Measurements from ENCODE around the gene LILRA6. TPM values are rescaled to one million over a fixed set of nuclear protein-coding genes. Genes with fewer than 3 reads are reported as not detected.
"Not testable (repeated sequence)": the region's sequence is repeated elsewhere in the genome, so short reads cannot be mapped to it uniquely, and the experiment has no call there.

LILRA6 gene
- polyA plus RNA-seq, 3 donors, result 65.7 to 150 (median 143) TPM

- Mint-ChIP-seq H3K9me3 (no peaks in the 10 kb centered on the region), H3K36me3 (peaks cover 50 to 53% of the 10 kb centered on the region in 2 donors), H3K4me3 (peak overlapping the region in 1 of 2 donors; percentile 4), H3K4me1 (peaks cover 61% of the 10 kb centered on the region), H3K27me3 (ENCODE audit: low read depth in 3 of 3) (peaks cover 0 to 3% (median 0%) of the 10 kb centered on the region in 3 donors), H3K27ac (peak overlapping the region; percentile 7 to 82 (median 63))
- Histone ChIP-seq H3K9me3 (replicated peaks in 1 of 2; ENCODE audit: control insufficient read depth in 1 of 2, insufficient read depth in 1 of 2, low read length in 2 of 2) (no peaks in the 10 kb centered on the region), H3K9ac (ENCODE audit: insufficient read depth, low read length, poor library complexity, severe bottlenecking) (no peak overlapping the region), H3K4me1 (ENCODE audit: control insufficient read depth in 1 of 2, insufficient read depth in 2 of 2, low read length in 2 of 2) (peaks cover 38 to 63% of the 10 kb centered on the region in 2 donors), H3K27ac (ENCODE audit: low read depth in 1 of 2, low read length in 2 of 2) (peak overlapping the region; percentile 29 to 36), H3K27me3 (ENCODE audit: control insufficient read depth in 2 of 2, insufficient read depth in 2 of 2, low read length in 2 of 2) (no peaks in the 10 kb centered on the region), H3K4me2 (replicated peaks; ENCODE audit: extremely low read depth, low read length, poor library complexity, severe bottlenecking) (peak overlapping the region; percentile 3), H3K4me3 (replicated peaks in 1 of 3; ENCODE audit: low read depth in 2 of 3, low read length in 3 of 3) (no peak overlapping the region), H4K20me1 (ENCODE audit: insufficient read depth, low read length) (peaks cover 26% of the 10 kb centered on the region), H2AFZ (ENCODE audit: insufficient read depth, low read depth, low read length, poor library complexity, severe bottlenecking) (no peak overlapping the region), H3K79me2 (ENCODE audit: insufficient read depth, low read length) (peaks cover 34% of the 10 kb centered on the region), H3K36me3 (replicated peaks in 1 of 2; ENCODE audit: control insufficient read depth in 1 of 2, insufficient read depth in 2 of 2, low read length in 2 of 2) (peaks cover 36 to 41% of the 10 kb centered on the region in 2 donors)
- no peak for DNase-seq
- no peak for TF ChIP-seq CTCF (IDR thresholded peaks at IDR 0.05)
- WGBS (ENCODE audit: insufficient coverage), result 96% methylated on average over 8 of the region's 8 CpGs
- intact Hi-C loops (cut with micrococcal nuclease), result no loop called here
Observed at GRCh38 chr19:54218259-54218658, 24.3 kb downstream of the LILRA6 start.

- H3K4me2 ChIP-seq (replicated peaks; ENCODE audit: extremely low read depth, low read length, poor library complexity, severe bottlenecking); DNase-seq; H2AFZ ChIP-seq (ENCODE audit: insufficient read depth, low read depth, low read length, poor library complexity, severe bottlenecking); H3K9me3 ChIP-seq (replicated peaks in 1 of 2; ENCODE audit: control insufficient read depth in 1 of 2, insufficient read depth in 1 of 2, low read length in 2 of 2); H3K27me3 ChIP-seq (ENCODE audit: control insufficient read depth in 2 of 2, insufficient read depth in 2 of 2, low read length in 2 of 2); H3K9ac ChIP-seq (ENCODE audit: insufficient read depth, low read length, poor library complexity, severe bottlenecking); H3K27me3 Mint-ChIP-seq (ENCODE audit: low read depth in 3 of 3); H3K9me3 Mint-ChIP-seq; intact Hi-C loops (cut with micrococcal nuclease); H3K4me3 ChIP-seq (replicated peaks in 1 of 3; ENCODE audit: low read depth in 2 of 3, low read length in 3 of 3): not testable (repeated sequence)
- peaks cover 54 to 58% of the 10 kb centered on the region in 2 donors for H3K36me3 Mint-ChIP-seq
- H3K79me2 ChIP-seq (ENCODE audit: insufficient read depth, low read length), result peaks cover 38% of the 10 kb centered on the region
- H3K4me3 Mint-ChIP-seq, result peak overlapping the region in 1 of 2 donors; percentile 4
- H3K4me1 Mint-ChIP-seq, result peaks cover 62% of the 10 kb centered on the region
- H4K20me1 ChIP-seq (ENCODE audit: insufficient read depth, low read length), result peaks cover 26% of the 10 kb centered on the region
- 81% methylated on average over 7 of the region's 20 CpGs for WGBS (ENCODE audit: insufficient coverage)
- H3K27ac Mint-ChIP-seq, result peak overlapping the region in 6 of 7 donors; percentile 41 to 82 (median 64)
- peaks cover 36 to 41% of the 10 kb centered on the region in 2 donors for H3K36me3 ChIP-seq (replicated peaks in 1 of 2; ENCODE audit: control insufficient read depth in 1 of 2, insufficient read depth in 2 of 2, low read length in 2 of 2)
- H3K4me1 ChIP-seq (ENCODE audit: control insufficient read depth in 1 of 2, insufficient read depth in 2 of 2, low read length in 2 of 2), result peaks cover 32 to 58% of the 10 kb centered on the region in 2 donors
- peak overlapping the region in 1 of 2 donors; percentile 36 for H3K27ac ChIP-seq (ENCODE audit: low read depth in 1 of 2, low read length in 2 of 2)
Observed at GRCh38 chr19:54217517-54218247, 24.9 kb downstream of the LILRA6 start.
